Measurements from ENCODE around the gene H6PD. TPM values are rescaled to one million over a fixed set of nuclear protein-coding genes. Genes with fewer than 3 reads are reported as not detected.

Gene H6PD
- polyA plus RNA-seq (ENCODE audit: insufficient read length in 12 of 12) = 10 to 100 TPM; 28.4 to 75.0 (median 32.8) TPM
- long read RNA-seq, donor 1, full-length matches to known transcripts = 1 of 13 reads
- long read RNA-seq, donor 1, partial matches to known transcripts = 12 of 13 reads
- long read RNA-seq, donor 1, other reads (novel, unspliced or antisense) = 0 of 13 reads
- long read RNA-seq, donor 2, full-length matches to known transcripts = 8 of 20 reads
- long read RNA-seq, donor 2, partial matches to known transcripts = 12 of 20 reads
- long read RNA-seq, donor 2, other reads (novel, unspliced or antisense) = 0 of 20 reads
- long read RNA-seq, donor 3, full-length matches to known transcripts = 1 of 1 reads
- long read RNA-seq, donor 3, partial matches to known transcripts = 0 of 1 reads
- long read RNA-seq, donor 3, other reads (novel, unspliced or antisense) = 0 of 1 reads
- long read RNA-seq, donor 4, full-length matches to known transcripts = 1 of 1 reads
- long read RNA-seq, donor 4, partial matches to known transcripts = 0 of 1 reads
- long read RNA-seq, donor 4, other reads (novel, unspliced or antisense) = 0 of 1 reads
- long read RNA-seq, donor 5, full-length matches to known transcripts = 5 of 21 reads
- long read RNA-seq, donor 5, partial matches to known transcripts = 16 of 21 reads
- long read RNA-seq, donor 5, other reads (novel, unspliced or antisense) = 0 of 21 reads
- long read RNA-seq, donor 6, full-length matches to known transcripts = 2 of 24 reads
- long read RNA-seq, donor 6, partial matches to known transcripts = 22 of 24 reads
- long read RNA-seq, donor 6, other reads (novel, unspliced or antisense) = 0 of 24 reads
- long read RNA-seq, donor 7, full-length matches to known transcripts = 3 of 3 reads
- long read RNA-seq, donor 7, partial matches to known transcripts = 0 of 3 reads
- long read RNA-seq, donor 7, other reads (novel, unspliced or antisense) = 0 of 3 reads
- long read RNA-seq, donor 8, full-length matches to known transcripts = 3 of 35 reads
- long read RNA-seq, donor 8, partial matches to known transcripts = 32 of 35 reads
- long read RNA-seq, donor 8, other reads (novel, unspliced or antisense) = 0 of 35 reads
- long read RNA-seq, donor 9 = 0 reads
- long read RNA-seq, donor 10, full-length matches to known transcripts = 3 of 27 reads
- long read RNA-seq, donor 10, partial matches to known transcripts = 24 of 27 reads
- long read RNA-seq, donor 10, other reads (novel, unspliced or antisense) = 0 of 27 reads
- long read RNA-seq, donor 11, full-length matches to known transcripts = 2 of 7 reads
- long read RNA-seq, donor 11, partial matches to known transcripts = 5 of 7 reads
- long read RNA-seq, donor 11, other reads (novel, unspliced or antisense) = 0 of 7 reads

GRCh38 chr1:9234223-9235095 is at the start of gene H6PD:
TSS of gene H6PD (plus strand) at chr1:9234774. CDS start at chr1:9244935, 10,161 bp downstream.
- peak; percentile 81 for DNase-seq

GRCh38 chr1:9186082-9186859 is 48.3 kb upstream of the H6PD start:
- DNase-seq = no peak

- no peak for DNase-seq
These were observed 47.6 kb upstream of the H6PD start for GRCh38 chr1:9187004-9187403.

- no peak for DNase-seq
These were observed 44.3 kb upstream of the H6PD start for GRCh38 chr1:9190234-9190633.

GRCh38 chr1:9191231-9191630 is 43.3 kb upstream of the H6PD start:
- no peak for DNase-seq

- no peak for DNase-seq
These were observed 41.9 kb upstream of the H6PD start for GRCh38 chr1:9192578-9193232.

- no peak for DNase-seq
These were observed 41.3 kb upstream of the H6PD start for GRCh38 chr1:9193233-9193625.

- DNase-seq = no peak
These were observed 40.5 kb upstream of the H6PD start for GRCh38 chr1:9194024-9194423.

- DNase-seq = no peak
These were observed 38.9 kb upstream of the H6PD start for GRCh38 chr1:9195651-9196050.

- DNase-seq = peak; percentile 71
These were observed 38.2 kb upstream of the H6PD start for GRCh38 chr1:9196129-9197040.

- no peak for DNase-seq
These were observed 37.1 kb upstream of the H6PD start for GRCh38 chr1:9197186-9198099.

- no peak for DNase-seq
These were observed 35.8 kb upstream of the H6PD start for GRCh38 chr1:9198538-9199361.

GRCh38 chr1:9200441-9200840 is 34.1 kb upstream of the H6PD start:
- DNase-seq = no peak

GRCh38 chr1:9201401-9202239 is 33.0 kb upstream of the H6PD start:
- peak; percentile 60 for DNase-seq

GRCh38 chr1:9202240-9202870 is 32.2 kb upstream of the H6PD start:
- no peak for DNase-seq

All from muscle of arm (tissue), 14 donors.